D721Med (cell line): ENCODE data around the gene BRICD5.

Experiments
- DNase-seq: peaks from one replicate; pipeline ENCODE4 v3.0.0; 2011; ENCODE audit warnings: low spot score; ENCODE audit not compliant: insufficient read length
- FAIRE-seq: peaks from 2 replicates; lab custom pipeline; 2011; peaks lifted over from hg19 to GRCh38; lab: Jason Lieb, UNC
- CTCF ChIP-seq: IDR thresholded peaks from 2 replicates; pipeline ENCODE4 v1.5.1; 2012; ENCODE audit warnings: mild to moderate bottlenecking, control low read depth; ENCODE audit not compliant: insufficient read depth; ENCODE audit errors: missing control alignments

BRICD5 gene

GRCh38 chr16:2173366-2173765 lies 37.3 kb downstream of the BRICD5 start:
- no peak for TF ChIP-seq CTCF
- FAIRE-seq = no peak
- no peak for DNase-seq

GRCh38 chr16:2172688-2173335 lies 37.9 kb downstream of the BRICD5 start:
- no peak for TF ChIP-seq CTCF
- FAIRE-seq (no peak), DNase-seq (no peak)

- TF ChIP-seq CTCF = no peak
- DNase-seq = no peak
- no peak for FAIRE-seq
Measured at GRCh38 chr16:2171601-2172178, 39.0 kb downstream of the BRICD5 start.

- TF ChIP-seq CTCF = no peak
- no peak for FAIRE-seq
- DNase-seq = no peak
Measured at GRCh38 chr16:2170587-2171435, 39.9 kb downstream of the BRICD5 start.

GRCh38 chr16:2170080-2170479 lies 40.6 kb downstream of the BRICD5 start:
- DNase-seq (no peak), FAIRE-seq (no peak)
- no peak for TF ChIP-seq CTCF

- no peak for DNase-seq
- FAIRE-seq = no peak
- TF ChIP-seq CTCF = no peak
Measured at GRCh38 chr16:2167068-2167638, 43.5 kb downstream of the BRICD5 start.
